Natural killer cell (primary cell): ENCODE data around the gene STAC. TPM values are rescaled to one million over a fixed set of nuclear protein-coding genes. Genes with fewer than 3 reads are reported as not detected.

Experiments
- ATAC-seq, 3 donors: fragments of 150-1000 bp in 2 of 3; fragments of 200-7000 bp in 1 of 3; cut with Tn5 transposase; 1 replicate in 1 of 3; 2 replicates in 2 of 3; pipeline ENCODE4 v1.10.0; 2021; ENCODE audit warnings: mild to moderate bottlenecking in 2 of 3, moderate library complexity in 2 of 3
- DNase-seq, 2 donors: peaks; one replicate each; pipeline versions ENCODE4 v3.0.0 to v3.0.0-alpha.2; 2013 to 2021; ENCODE audit warnings: mixed read lengths in 1 of 2
- H3K27ac ChIP-seq: one replicate; pipeline ENCODE4 v1.5.1; 2013; ENCODE audit warnings: mild to moderate bottlenecking, low read length
- H3K27me3 ChIP-seq: one replicate; pipeline ENCODE4 v1.6.1; 2013; ENCODE audit warnings: low read length; ENCODE audit not compliant: control insufficient read depth, insufficient read depth
- H3K36me3 ChIP-seq: one replicate; pipeline ENCODE4 v1.6.1; 2013; ENCODE audit warnings: low read length; ENCODE audit not compliant: control insufficient read depth, insufficient read depth
- H3K4me1 ChIP-seq: one replicate; pipeline ENCODE4 v1.6.1; 2013; ENCODE audit warnings: low read length; ENCODE audit not compliant: control insufficient read depth, insufficient read depth
- H3K4me3 ChIP-seq: one replicate; pipeline ENCODE4 v1.5.1; 2013; ENCODE audit warnings: low read length
- H3K9me3 ChIP-seq: one replicate; pipeline ENCODE4 v1.6.1; 2013; ENCODE audit warnings: low read length; ENCODE audit not compliant: control insufficient read depth, insufficient read depth
- H3K27ac Mint-ChIP-seq, 2 donors: one replicate each; pipeline ENCODE4 v1.8.0; 2022; ENCODE audit warnings: mild to moderate bottlenecking in 2 of 2, mixed read lengths in 2 of 2, moderate library complexity in 1 of 2
- H3K27me3 Mint-ChIP-seq, 2 donors: one replicate each; pipeline ENCODE4 v1.8.0; 2022; ENCODE audit warnings: low read depth in 2 of 2, mixed read lengths in 2 of 2
- H3K36me3 Mint-ChIP-seq: one replicate; pipeline ENCODE4 v1.8.0; 2022; ENCODE audit warnings: mixed read lengths
- H3K4me1 Mint-ChIP-seq, 2 donors: one replicate each; pipeline ENCODE4 v1.8.0; 2022; ENCODE audit warnings: mixed read lengths in 2 of 2
- H3K4me3 Mint-ChIP-seq: one replicate; pipeline ENCODE4 v1.8.0; 2022; ENCODE audit warnings: mild to moderate bottlenecking, moderate library complexity, mixed read lengths
- H3K9me3 Mint-ChIP-seq, 2 donors: one replicate each; pipeline ENCODE4 v1.8.0; 2022; ENCODE audit warnings: mixed read lengths in 2 of 2
- CTCF ChIP-seq: fragments of 200-600 bp; IDR thresholded peaks from one replicate; pipeline ENCODE4 v1.8.0; 2022; ENCODE audit warnings: antibody characterized with exemption
- WGBS: methylation state at CpG from one replicate; pipeline ENCODE4 v1.1.7; 2013; ENCODE audit warnings: missing lambda C conversion rate; ENCODE audit not compliant: insufficient coverage; 5-methylcytosine and 5-hydroxymethylcytosine counted together
- intact Hi-C: fragments of 100-400 bp; cut with micrococcal nuclease; formaldehyde crosslinking; loops from one replicate; pipeline ENCODE4 v1.14.2; 2022
- total RNA-seq, 4 donors: library from RNA; stranded (reverse); fragments of 120-200 nt in 1 of 4; gene quantifications; one replicate each; pipeline versions ENCODE4 v1.2.3 to v1.2.4, GENCODE V29; 2013 to 2022

STAC gene
- total RNA-seq, 3 donors from 2014 or later (not counting 1 experiment from before 2014, with no cell fraction given), result not detected

GRCh38 chr3:36429986-36430485 lies 49.7 kb downstream of the STAC start:
- H3K27me3 Mint-ChIP-seq, result no peaks in the 10 kb centered on the region
- intact Hi-C loops, result no loop called here
- H3K9me3 Mint-ChIP-seq, result peaks cover 2 to 3% of the 10 kb centered on the region in 2 donors
- H3K9me3 ChIP-seq, result no peaks in the 10 kb centered on the region
- H3K4me3 Mint-ChIP-seq, result no peak overlapping the region
- H3K27me3 ChIP-seq, result no peaks in the 10 kb centered on the region
- TF ChIP-seq CTCF, result no peak
- WGBS, result 94% methylated on average over 3 of the region's 3 CpGs
- H3K27ac ChIP-seq, result no peak overlapping the region
- ATAC-seq (no peak), DNase-seq (no peak)
- H3K27ac Mint-ChIP-seq, result no peak overlapping the region
- no peaks in the 10 kb centered on the region for H3K36me3 ChIP-seq
- no peaks in the 10 kb centered on the region for H3K4me1 Mint-ChIP-seq
- no peaks in the 10 kb centered on the region for H3K36me3 Mint-ChIP-seq
- H3K4me3 ChIP-seq, result no peak overlapping the region
- H3K4me1 ChIP-seq, result no peaks in the 10 kb centered on the region

GRCh38 chr3:36433511-36433910 lies 53.2 kb downstream of the STAC start:
- Histone ChIP-seq H3K9me3 (no peaks in the 10 kb centered on the region), H3K27me3 (no peaks in the 10 kb centered on the region), H3K4me3 (no peak overlapping the region), H3K36me3 (no peaks in the 10 kb centered on the region), H3K4me1 (no peaks in the 10 kb centered on the region), H3K27ac (no peak overlapping the region)
- Mint-ChIP-seq H3K4me3 (no peak overlapping the region), H3K9me3 (peaks cover 0 to under 1% of the 10 kb centered on the region in 2 donors), H3K4me1 (no peaks in the 10 kb centered on the region), H3K27ac (no peak overlapping the region), H3K27me3 (no peaks in the 10 kb centered on the region), H3K36me3 (no peaks in the 10 kb centered on the region)
- no peak for DNase-seq
- no peak for ATAC-seq
- TF ChIP-seq CTCF, result no peak
- intact Hi-C loops, result no loop called here

DNA sequence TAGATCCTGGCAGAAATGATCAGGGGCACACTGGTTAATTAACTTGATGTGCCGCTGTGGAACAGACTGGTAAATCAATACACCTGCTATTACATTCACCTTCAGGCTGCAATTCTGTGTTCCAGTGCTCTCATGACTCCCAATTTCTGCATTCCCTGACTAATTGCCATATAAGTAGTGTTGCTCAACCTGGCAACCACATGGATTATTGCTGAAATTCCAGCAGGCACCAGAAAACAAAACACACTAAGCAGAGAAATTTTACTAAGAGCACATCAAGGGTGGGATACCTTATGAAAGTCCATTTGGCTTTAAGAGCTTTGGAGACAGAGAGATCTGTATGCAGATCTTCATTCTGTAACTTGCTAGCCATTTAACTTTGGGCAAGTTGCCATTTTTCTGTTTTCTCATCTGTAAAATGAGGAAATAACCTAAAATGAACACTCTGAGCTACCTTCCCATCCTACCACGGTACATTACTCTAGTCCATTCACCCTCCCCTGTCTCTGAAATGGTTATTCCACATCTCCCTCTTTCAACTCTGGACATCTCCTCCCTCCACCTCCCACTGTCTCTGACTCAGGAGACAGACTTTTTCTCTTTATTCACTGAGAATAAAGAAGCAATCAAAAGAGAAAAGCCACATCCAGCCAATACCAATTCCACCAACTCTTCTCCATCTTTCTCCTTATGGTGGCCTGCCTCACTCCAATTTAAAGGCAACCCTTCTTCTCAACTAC lies 54.6 kb downstream of the STAC start:
- Histone ChIP-seq H3K36me3 (no peaks in the 10 kb centered on the region), H3K27ac (no peak overlapping the region), H3K4me3 (no peak overlapping the region), H3K27me3 (no peaks in the 10 kb centered on the region), H3K9me3 (no peaks in the 10 kb centered on the region), H3K4me1 (no peaks in the 10 kb centered on the region)
- no peak for TF ChIP-seq CTCF
- H3K27me3 Mint-ChIP-seq, result no peaks in the 10 kb centered on the region
- intact Hi-C loops, result no loop called here
- H3K4me1 Mint-ChIP-seq, result no peaks in the 10 kb centered on the region
- no peak overlapping the region for H3K27ac Mint-ChIP-seq
- 67% methylated on average over 2 of the region's 2 CpGs for WGBS
- ATAC-seq (no peak), DNase-seq (no peak)
- no peaks in the 10 kb centered on the region for H3K9me3 Mint-ChIP-seq
- H3K36me3 Mint-ChIP-seq, result no peaks in the 10 kb centered on the region
- no peak overlapping the region for H3K4me3 Mint-ChIP-seq
